Heart left ventricle (tissue), 13 donors: ENCODE results near the gene TCAF1.

Source experiments
- CTCF ChIP-seq, 12 donors: fragments of 200-600 bp; sonication (generic) in 4 of 12; IDR thresholded peaks; one replicate each; pipeline versions ENCODE4 v1.5.0 to v1.8.0; 2018 to 2022; ENCODE audit warnings: antibody characterized with exemption in 12 of 12, mild to moderate bottlenecking in 5 of 12
- POLR2A ChIP-seq, 2 donors: fragments of 450-650 bp; IDR thresholded peaks; one replicate each; pipeline ENCODE4 v1.6.1; 2017; ENCODE audit warnings: antibody characterized with exemption in 2 of 2, mild to moderate bottlenecking in 2 of 2, moderate library complexity in 2 of 2
- donor health status: ischemic (EF 13 %, LVEDD 7.1; RV severe dilation, severe dysfunction).
- donor health status: DM: no; HTN: yes; CAD: no.
- donor health status: DM: no; HTN: no; CAD: no.
- donor health status: ischemic (EF 25% LVEDD 6.9; RV normal size, moderate dysfunction).
- donor health status: ischemic (EF 25% LVEDD 5.7; RV mildly dilated, moderate dysfunction).
- donor health status: ischemic (EF 35%, LVEDD 5.7; RV mildly dilated, moderate dysfunction).
- donor health status: nonischemic (EF 11% LVEDD 7.7; RV severe dilation, severe dysfunction).
- donor health status: DM: yes; HTN: yes; CAD: no.
- donor health status: PGD.
- donor health status: ischemic (EF 29% LVEDD 5.4; RV normal size, mild dysfunction).
- donor health status: nonischemic (EF 23%, LVEDD 6.1; RV moderate dilation, normal function).

DNA sequence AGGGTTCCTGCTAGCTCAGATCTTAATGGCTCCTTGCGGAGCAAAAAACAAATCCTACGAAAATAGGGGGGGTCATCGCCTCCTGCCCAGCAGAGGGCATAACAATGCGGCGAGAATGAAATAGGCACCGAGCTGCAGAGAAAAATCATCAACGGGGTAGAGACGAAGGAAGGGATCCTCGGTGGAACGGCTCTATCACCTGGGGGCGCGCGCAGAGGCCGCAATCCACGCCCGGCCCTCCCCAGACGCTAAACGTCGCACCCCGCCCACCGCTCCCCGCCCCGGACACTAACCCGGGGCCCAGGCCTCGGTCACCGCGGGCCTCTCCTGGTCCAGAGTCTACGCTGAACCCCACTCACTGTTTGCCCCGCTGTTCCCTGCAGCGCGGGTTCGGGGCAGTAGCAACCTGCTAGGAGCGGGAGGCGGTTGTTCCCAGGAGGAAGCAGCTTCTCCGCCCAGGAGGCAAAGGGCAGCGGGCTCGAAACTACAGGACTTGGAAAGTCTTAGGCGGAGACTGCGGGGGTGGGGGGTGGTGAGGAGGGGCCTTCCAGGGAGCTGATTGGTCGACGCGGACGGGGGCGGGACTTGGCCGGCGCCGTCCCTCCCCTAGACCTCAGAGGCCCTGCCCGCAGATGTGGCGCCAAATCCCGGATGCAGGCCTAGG lies at the start of gene TCAF1:
- TF ChIP-seq CTCF (IDR thresholded peaks at IDR 0.05) (peak in 8 of 12 donors; percentile 17 to 50 (median 36)), POLR2A (IDR thresholded peaks at IDR 0.05) (peak in 1 of 2 donors; percentile 81)
